ACHN (cell line): ENCODE data around the gene PAN3.
"Not testable (repeated sequence)": the region's sequence is repeated elsewhere in the genome, so short reads cannot be mapped to it uniquely, and the experiment has no call there.

Experiments used
- DNase-seq: peaks from one replicate; pipeline ENCODE4 v3.0.0-alpha.2; 2015
- in situ Hi-C: cut with HindIII; loops from 2 replicates; pipeline ENCODE4 v1.10.0; 2017; ENCODE audit warnings: low sequenced_read_pairs, low pct_ligation_motif_present, low pct_unique_long_range_greater_than_20kb

Gene PAN3

DNA sequence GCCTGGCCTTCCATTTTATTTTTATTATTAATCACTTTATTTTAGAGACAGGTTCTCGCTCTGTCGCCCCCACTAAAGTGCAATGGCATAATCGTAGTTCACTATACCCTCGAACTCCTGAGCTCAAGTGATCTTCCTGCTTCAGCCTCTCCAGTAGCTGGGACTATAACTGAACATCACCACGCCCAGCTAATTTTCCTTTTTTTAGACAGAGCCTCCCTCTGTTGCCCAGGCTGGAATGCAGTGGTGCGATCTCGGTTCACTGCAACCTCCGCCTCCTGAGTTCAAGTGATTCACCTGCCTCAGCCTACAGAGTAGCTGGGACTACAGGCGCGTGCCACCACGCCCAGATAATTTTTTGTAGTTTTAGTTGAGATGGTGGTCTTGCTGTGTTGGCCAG is 6.7 kb upstream of the PAN3 start:
- in situ Hi-C loops = no loop called here
- no peak for DNase-seq

DNA sequence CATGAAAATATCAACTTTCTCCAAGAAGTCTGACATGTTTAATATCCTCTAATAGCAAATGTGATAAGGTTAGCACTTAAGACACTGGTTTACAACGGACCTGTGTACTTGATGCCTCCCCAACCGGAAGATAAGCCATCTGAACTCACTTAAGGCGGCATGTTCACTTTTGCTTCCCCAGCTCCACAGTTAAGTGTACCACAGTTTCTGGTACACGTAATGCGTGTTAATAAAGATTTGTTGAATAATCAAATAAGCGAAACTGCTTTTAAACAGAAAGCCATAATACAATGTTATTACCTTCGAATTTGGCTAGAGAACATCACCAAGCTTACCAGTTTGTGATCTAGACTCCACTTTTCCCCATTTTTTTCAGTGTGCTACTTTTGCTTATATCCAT is 1.4 kb upstream of the PAN3 start:
- in situ Hi-C loops = no loop called here
- DNase-seq = no peak

DNA sequence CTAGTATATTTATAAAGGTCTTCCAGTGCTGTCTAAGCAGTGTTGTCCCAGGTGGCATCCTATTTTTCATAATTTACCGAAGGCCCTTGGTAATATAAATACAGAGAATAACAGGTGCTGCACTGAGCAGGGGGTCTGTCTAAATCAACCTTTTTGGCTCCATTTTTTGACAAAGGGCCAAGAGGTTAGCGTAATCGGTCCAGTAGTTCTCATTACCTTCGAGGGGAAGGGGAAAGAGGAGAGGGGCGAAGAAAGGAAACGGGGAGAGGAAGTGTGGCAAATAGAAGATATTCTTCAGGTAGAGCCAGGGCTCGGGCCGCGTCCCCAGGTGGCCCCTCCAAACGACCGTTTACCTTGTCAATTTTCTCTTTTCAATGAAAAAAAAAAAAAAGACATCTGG is 749 bp upstream of the PAN3 start:
- in situ Hi-C loops = no loop called here

DNA sequence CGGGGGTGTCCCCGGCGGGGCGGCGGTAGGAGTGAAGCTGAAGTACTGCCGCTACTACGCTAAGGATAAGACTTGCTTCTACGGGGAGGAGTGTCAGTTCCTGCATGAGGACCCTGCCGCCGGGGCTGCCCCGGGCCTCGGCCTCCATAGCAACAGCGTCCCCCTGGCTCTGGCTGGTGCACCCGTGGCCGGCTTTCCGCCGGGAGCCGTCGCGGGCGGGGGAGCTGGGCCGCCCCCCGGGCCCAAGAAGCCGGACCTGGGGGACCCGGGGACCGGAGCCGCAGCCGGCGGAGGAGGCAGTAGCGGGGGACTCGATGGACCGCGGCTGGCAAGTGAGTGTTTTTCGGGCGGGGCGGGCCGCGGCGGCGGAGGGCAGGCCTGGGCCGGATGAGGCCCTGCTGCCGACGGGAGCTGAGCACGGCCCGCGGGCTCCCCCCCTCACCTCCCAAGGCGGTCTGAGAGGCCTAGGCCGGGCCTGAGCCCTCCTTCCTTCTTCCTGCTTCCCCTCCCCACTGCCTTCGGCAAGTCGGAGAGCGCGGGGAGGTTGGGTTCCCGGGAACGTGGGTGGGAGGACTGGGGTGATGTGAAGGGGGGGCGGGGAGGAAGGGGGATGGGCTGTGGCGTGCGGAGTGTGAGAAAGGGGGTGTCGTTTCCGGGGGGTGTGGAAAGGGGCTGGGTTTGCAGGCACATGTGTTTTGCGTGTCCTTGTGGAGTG is 568 bp downstream of the PAN3 start:
- peak; percentile 85 for DNase-seq
- in situ Hi-C loops = no loop called here

More for the DNA sequence above, 749 bp upstream of the PAN3 start:
- DNase-seq = peak; percentile 19

DNA sequence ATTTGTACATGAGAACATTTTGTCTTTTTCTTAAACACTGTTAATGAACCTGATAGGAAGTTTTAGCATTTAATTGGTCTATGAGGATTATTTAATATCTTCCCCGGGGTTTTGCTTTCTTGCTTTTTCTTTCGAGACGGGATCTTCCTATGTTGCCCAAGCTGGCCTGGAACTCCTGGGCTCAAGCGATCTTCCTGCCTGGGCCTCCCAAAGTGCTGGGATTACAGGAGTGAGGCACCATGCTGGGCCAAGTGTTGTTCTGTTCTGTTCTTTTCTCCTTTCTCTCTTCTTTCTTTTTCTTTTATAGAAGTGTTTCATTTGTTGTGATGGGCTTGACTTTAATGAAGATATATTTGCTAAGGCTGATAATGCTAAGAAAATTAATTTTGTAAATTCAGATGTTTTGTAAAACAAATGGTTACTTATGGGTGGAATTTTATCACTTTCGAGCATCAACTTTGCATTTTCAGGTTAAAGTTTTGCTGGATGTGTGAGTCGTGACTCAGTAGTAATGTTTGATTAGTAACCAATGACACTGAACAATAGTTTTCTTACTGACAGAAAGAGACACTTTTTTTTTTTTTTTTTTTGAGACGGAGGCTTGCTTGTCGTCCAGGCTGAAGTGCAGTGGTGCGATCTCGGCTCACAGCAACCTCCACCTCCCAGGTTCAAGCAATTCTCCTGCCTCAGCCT is 2.2 kb downstream of the PAN3 start:
- in situ Hi-C loops = no loop called here
- peak; percentile 58 for DNase-seq

DNA sequence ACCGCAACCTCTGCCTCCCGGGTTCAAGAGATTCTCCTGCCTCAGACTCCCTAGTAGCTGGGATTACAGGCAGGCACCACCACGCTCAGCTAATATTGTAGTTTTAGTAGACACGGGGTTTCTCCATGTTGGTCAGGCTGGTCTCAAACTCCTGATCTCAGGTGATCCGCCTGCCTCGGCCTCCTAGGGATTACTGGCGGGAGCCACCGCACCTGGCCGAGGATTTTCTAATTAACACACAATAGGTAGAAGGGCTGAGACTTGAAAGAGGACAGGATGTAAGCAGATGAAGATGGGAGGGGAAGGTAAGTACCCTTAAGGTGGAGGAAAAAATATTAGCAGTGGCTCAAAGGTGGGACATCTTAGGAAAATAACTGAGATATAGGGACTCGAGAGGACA is 3.2 kb downstream of the PAN3 start:
- DNase-seq, in situ Hi-C loops: not testable (repeated sequence)

DNA sequence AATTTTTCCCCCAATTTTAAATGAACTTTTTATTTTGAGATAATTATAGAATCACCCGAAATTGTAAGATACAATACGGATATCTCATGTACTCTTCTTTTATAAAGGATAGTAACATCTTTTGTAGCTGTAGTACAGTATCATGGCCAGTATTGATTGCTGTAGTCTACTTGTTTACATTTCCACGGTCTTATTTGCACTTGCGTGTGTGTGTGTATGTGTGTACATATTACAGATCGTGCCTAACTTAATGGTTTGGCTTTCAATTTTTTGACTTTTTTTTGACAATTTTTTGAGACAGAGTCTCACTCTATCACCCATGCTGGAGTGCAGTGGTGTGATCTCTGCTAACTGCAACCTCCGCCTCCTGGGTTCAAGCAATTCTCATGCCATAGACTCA is 6.7 kb downstream of the PAN3 start:
- in situ Hi-C loops = no loop called here
- no peak for DNase-seq

DNA sequence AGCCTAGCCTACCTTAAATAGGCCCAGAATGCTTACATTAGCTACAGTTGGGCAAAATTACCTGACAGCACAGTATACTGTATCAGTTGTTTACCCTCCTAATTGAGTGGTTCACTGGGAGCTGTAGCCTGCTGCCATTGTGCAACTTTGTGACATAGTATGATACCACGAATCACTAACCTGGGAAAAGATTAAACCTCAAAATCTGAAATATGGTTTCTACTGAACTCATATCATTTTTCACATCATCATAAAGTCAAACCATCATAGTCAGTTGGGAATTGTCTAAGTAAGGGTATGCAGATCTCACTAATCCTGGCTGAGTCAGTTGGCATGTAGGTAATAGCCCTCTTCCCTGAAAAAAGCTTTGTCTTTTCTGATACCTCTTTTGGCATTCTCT is 9.2 kb downstream of the PAN3 start:
- in situ Hi-C loops = no loop called here
- no peak for DNase-seq

DNA sequence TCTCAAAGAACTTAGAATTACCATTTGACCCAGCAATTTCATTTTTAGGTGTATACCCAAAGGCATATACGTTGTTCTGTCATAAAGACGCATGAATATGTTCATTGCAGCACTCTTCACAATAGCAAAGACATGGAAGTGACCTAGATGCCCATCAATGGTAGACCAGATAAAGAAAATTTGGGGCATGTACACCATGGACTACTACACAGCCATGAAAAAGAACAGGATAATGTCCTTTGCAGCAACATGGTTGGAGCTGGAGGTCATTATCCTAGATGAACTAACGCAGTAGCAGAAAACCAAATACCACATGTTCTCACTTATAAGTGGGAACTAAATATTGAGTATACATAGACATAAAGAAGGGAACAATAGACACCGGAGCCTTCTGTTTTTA is 20.7 kb downstream of the PAN3 start:
- in situ Hi-C loops = no loop called here
- no peak for DNase-seq

DNA sequence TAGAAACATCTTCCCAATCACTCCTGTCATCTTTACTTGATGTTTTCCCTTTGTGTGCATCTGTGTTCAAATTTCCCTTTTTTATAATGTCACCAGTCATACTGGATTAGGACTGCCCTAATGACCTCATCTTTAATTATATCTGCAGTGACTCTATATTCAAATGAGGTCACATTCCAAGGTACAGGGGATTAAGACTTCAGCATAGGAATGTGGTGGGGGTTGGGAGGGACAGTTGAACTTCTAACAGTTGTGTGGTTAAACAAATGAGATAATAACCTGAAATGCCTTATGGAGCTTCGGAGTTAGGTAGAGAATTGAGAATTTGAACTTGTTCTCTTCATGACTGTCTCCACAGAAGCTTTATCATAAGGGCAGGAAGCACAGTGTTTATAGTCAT is 23.0 kb downstream of the PAN3 start:
- DNase-seq = no peak
- in situ Hi-C loops = no loop called here

DNA sequence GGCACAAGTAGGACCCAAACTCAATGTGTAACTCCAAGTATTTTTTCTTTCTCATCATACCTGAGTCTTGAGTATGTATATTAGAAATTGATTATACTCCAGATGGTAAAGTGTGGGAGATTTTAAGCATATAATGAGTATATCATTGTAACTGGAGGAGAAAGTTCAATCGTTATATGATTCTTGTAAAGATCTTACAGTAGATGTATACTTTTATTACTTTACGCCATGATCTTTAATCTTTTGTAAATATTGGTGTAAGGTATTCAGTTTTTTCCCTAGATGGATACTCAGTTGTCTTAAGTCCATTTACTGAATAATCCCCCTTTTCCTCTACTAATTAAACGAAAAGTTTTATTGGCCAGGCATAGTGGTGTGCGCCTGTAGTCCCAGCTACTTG is 25.2 kb downstream of the PAN3 start:
- in situ Hi-C loops = no loop called here
- no peak for DNase-seq

DNA sequence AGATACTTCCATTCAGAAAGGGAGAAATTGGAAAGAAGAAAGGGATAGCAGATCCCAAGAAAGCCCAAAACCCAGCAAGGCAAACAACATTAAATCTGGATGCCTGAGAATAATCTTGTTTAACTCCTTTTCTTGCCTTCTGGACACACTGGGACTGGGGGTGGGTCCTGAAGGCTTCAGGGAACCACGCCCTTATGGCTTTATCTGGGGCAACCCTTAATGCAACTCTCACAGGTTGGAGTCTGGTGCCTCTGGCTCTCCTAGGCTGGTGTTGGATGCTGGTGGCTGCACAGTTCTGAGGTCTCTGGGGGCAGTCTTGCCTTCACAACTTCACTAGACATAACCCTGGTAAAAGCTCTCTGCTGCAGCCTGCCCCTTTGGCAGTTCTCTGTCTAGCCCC is 27.9 kb downstream of the PAN3 start:
- no peak for DNase-seq
- in situ Hi-C loops = no loop called here

DNA sequence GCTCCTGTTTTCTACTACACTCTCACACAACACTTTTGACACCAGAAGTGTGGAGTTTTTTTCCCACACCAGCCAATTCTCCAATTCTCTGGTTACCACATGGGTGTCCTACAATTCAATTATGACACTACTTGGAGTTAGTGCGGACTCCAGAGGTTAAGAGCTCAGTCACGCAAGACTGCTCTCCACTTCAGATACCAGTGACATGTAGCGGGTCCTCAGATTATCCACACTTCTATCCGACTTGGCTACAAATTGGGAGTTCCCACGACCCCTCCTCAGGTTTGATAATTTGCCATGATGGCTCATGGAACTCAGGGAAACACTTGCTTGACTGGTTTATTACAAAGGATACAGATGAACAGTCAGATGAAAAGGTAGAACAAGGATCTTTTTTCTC is 32.9 kb downstream of the PAN3 start:
- no peak for DNase-seq
- in situ Hi-C loops = no loop called here

DNA sequence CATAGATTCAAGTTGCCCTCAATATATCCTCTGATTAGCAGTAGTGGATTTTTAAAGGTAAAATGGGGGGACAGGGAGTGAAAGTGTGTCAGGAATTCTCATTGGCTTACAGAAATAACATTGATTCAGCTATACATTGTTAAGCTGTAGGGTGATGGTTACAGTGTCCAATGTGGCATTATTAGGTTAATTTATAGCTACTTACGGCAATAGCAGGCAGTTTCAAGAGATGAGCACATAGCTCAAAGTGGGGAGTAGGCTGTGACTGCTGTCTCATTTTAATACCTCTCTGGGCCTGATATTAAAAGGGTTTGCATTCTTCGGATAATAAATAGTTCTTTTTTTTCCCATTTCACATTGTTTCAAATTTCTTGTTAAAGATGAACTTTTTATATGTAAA is 34.6 kb downstream of the PAN3 start:
- in situ Hi-C loops = no loop called here
- DNase-seq = no peak

DNA sequence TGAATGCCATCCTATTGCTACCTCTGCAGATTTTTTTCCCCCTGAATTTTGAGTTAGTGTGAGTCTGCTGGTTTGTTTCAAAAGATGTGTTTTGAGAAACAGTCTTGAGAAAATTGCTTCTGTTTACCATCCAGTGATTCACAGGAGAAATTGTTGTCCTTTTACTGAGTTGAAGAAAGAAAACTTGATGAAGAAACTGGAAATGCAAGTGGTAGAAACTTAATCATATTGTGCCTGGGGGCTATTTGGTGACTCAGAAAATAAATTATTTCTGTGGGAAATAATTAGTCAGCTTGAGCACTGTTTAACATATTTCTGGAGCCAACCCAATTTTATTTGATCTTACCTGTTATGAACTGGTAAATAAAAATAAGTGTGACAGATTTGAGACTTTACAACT is 35.4 kb downstream of the PAN3 start:
- no peak for DNase-seq

DNA sequence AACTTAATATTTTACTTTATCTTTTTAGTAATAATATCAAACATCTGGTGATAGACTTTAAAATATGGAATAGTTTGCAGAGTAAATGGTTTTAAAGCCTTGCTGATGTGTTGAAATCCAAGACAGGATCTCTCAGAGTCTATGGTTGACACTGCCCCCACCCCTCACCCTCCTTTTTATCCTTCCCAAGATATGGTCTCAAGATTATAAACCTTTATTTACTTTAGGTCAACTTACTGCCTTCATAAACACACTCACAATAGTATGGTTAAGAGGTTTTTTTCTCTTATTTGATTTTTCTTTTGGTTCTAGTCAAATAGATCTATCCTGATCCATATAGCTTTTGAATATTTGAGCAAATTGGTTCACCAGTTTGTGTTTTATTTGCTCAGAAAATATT is 39.0 kb downstream of the PAN3 start:
- in situ Hi-C loops = no loop called here
- no peak for DNase-seq

More for the DNA sequence above, 35.4 kb downstream of the PAN3 start:
- in situ Hi-C loops = no loop called here

DNA sequence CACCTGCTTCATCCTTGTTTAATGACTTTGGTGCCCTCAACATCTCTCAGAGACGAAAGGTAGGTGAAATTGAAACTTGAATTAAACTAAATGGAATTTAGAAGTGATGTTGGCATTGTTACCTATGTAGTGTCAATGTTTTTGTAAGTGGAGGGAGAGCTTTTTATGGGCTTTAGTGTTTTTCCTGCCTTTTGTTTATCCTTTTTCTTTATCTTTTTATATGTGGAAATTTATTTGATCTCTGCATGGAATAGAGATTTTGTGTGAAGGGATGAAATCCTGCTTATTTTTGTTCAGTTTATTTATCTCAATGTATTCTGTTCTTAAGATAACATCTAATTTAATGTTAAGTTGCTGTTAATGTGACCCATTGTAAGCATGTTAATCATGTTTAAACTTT is 39.5 kb downstream of the PAN3 start:
- in situ Hi-C loops = no loop called here

DNA sequence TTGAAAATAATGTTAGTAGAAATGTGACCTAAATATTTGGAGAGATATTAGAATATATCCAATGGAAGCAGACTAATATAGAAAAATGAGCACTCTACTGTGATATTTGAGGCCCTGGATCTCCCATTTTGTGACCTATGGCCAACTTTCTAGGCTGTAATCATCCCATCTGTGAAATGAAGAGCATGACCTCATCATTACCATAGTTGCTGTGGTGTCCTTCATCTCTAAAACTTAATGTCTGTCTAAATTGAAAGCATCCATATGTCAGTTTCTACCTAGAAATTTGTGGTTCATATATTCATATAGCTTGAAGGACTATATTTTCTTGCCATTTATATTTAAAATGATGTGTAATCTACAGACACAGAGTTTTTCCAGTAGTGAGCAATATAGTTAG is 41.6 kb downstream of the PAN3 start:
- in situ Hi-C loops = no loop called here
- DNase-seq = no peak

More for the DNA sequence above, 39.5 kb downstream of the PAN3 start:
- no peak for DNase-seq

DNA sequence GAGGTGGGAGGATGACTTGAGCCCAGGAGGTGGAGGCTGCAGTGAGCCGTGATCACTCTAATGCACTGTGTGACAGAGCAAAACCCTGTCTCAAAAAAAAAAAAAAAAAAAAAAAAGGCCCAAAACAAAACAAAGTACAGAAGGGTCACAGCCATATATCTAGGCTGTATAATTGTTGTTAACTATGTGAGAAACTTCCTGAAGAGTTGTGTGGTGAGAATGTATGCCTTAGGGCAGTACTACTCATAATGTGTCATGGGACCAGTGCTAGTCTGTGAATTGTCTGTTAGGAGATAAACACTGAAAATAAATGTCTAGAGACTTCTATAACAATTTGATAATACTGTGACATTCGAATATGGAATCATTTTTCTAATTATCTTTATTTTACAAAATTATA is 43.1 kb downstream of the PAN3 start:
- no peak for DNase-seq
- in situ Hi-C loops = no loop called here

DNA sequence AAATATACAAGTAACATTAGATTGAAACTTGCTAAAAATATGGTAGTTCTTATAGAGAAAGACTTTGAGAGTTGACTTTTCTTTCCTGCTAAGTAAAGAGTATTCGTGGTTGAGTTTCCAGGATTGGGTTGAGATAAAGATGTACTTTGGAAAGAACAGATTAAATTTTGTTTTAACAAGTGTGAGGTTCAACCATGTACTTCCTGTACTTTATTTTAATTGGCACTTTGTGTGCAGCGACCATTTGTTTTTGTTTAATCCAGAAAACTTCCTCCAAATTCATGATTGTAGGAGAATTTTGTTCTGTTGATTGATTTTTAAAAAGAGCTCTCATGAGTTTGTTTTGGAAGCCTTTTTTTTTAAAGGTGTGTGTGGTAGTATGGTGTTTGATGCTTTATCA is 46.9 kb downstream of the PAN3 start:
- in situ Hi-C loops = no loop called here
- no peak for DNase-seq
